DOHH2 (cell line): Measurements from ENCODE around the gene BMERB1.
"Not testable (repeated sequence)": the region's sequence is repeated elsewhere in the genome, so short reads cannot be mapped to it uniquely, and the experiment has no call there.

ENCODE experiments used
- H3F3A ChIP-seq: fragments of 200-600 bp; sonication (generic), shearing (Covaris generic); 2 replicates; pipeline ENCODE4 v1.6.0; 2016; ENCODE audit warnings: antibody characterized with exemption, mild to moderate bottlenecking; ENCODE audit not compliant: control insufficient read depth, insufficient read depth
- H3K27ac ChIP-seq: fragments of 200-600 bp; sonication (generic); 2 replicates; pipeline ENCODE4 v1.5.1; 2014; ENCODE audit warnings: low read depth, mild to moderate bottlenecking, low read length, moderate library complexity
- H3K27me3 ChIP-seq: fragments of 200-600 bp; sonication (generic); 2 replicates; pipeline ENCODE4 v1.6.1; 2014; ENCODE audit warnings: mild to moderate bottlenecking, low read length, mixed read lengths; ENCODE audit not compliant: control insufficient read depth
- H3K36me3 ChIP-seq: fragments of 200-600 bp; sonication (generic); 2 replicates; pipeline ENCODE4 v1.6.1; 2014; ENCODE audit warnings: mild to moderate bottlenecking, low read length, moderate library complexity, mixed read lengths; ENCODE audit not compliant: control insufficient read depth
- H3K4me1 ChIP-seq: fragments of 200-600 bp; sonication (generic); 2 replicates; pipeline ENCODE4 v1.6.1; 2014; ENCODE audit warnings: mild to moderate bottlenecking, low read length, mixed read lengths; ENCODE audit not compliant: control insufficient read depth
- H3K4me2 ChIP-seq: fragments of 200-600 bp; sonication (generic); 2 replicates; pipeline ENCODE4 v1.6.0; 2014; ENCODE audit warnings: mild to moderate bottlenecking, low read length, moderate library complexity
- H3K4me3 ChIP-seq: fragments of 200-600 bp; sonication (generic); 2 replicates; pipeline ENCODE4 v1.5.1; 2014; ENCODE audit warnings: mild to moderate bottlenecking, low read length, mixed read lengths
- H3K79me2 ChIP-seq: fragments of 200-600 bp; sonication (generic); 2 replicates; pipeline ENCODE4 v1.6.1; 2014; ENCODE audit warnings: mild to moderate bottlenecking, low read length, mixed read lengths; ENCODE audit not compliant: control insufficient read depth
- H3K9me2 ChIP-seq: fragments of 200-600 bp; sonication (generic); replicated peaks from 2 replicates; pipeline ENCODE4 v1.6.1; 2014; ENCODE audit warnings: mild to moderate bottlenecking, low read length, mixed read lengths; ENCODE audit not compliant: control insufficient read depth
- H3K9me3 ChIP-seq: fragments of 200-600 bp; sonication (generic); 2 replicates; pipeline ENCODE4 v1.6.1; 2014; ENCODE audit warnings: antibody characterized with exemption, low read length, mixed read lengths; ENCODE audit not compliant: control insufficient read depth, insufficient read depth
- H4K20me1 ChIP-seq: fragments of 200-600 bp; sonication (generic); 2 replicates; pipeline ENCODE4 v1.6.0; 2014; ENCODE audit warnings: low read depth, mild to moderate bottlenecking, antibody characterized with exemption, low read length, moderate library complexity; ENCODE audit not compliant: control insufficient read depth, insufficient read depth
- EZH2phosphoT487 ChIP-seq: fragments of 200-600 bp; sonication (generic); IDR thresholded peaks from 2 replicates; pipeline ENCODE4 v1.6.1; 2017; ENCODE audit warnings: borderline replicate concordance, mild to moderate bottlenecking, antibody characterized with exemption, low read length, moderate library complexity, mixed read lengths
- TF ChIP-seq, protein P1 (sequence below): fragments of 200-600 bp; sonication (generic); IDR thresholded peaks from one replicate; pipeline ENCODE4 v1.5.1; 2014; ENCODE audit warnings: antibody characterized with exemption, mild to moderate bottlenecking, low read depth, low read length; ENCODE audit not compliant: poor library complexity, severe bottlenecking

BMERB1 gene

DNA sequence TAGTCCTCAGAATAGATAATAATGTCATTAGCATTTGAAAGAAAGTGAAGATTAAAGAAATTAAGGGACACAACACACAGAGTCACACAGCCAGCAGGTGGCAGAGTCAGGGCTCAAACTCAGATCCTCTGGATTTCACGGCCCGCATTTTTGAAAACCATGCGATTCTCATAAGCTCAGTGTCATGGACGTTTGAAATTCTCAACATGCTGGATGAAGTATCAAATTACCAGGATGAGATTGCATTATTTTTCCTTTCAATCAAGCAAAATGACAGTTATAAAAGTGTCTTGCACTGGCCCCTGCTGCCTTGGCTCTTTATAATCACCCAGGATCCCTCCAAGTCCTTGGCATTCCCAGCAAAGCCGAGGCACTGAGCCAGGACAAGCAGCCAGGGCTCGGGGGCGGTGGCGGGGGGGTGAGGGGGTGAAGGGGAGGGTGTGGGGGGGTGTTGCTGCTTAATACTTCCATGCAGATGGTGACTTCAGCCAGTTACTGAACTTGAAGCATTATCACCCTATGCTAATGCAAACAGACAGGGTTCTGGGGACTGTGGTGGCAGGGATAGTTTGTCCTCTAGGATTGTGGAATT, 6.6 kb upstream of the BMERB1 start:
- H4K20me1 ChIP-seq, result no peaks in the 10 kb centered on the region
- no peaks in the 10 kb centered on the region for H3K9me3 ChIP-seq
- H3K4me1 ChIP-seq, result no peaks in the 10 kb centered on the region
- H3K79me2 ChIP-seq, result no peaks in the 10 kb centered on the region
- no peaks in the 10 kb centered on the region for H3K9me2 ChIP-seq
- H3K27ac ChIP-seq, result no peak overlapping the region
- no peak for TF ChIP-seq EZH2phosphoT487
- TF ChIP-seq, protein P1, sequence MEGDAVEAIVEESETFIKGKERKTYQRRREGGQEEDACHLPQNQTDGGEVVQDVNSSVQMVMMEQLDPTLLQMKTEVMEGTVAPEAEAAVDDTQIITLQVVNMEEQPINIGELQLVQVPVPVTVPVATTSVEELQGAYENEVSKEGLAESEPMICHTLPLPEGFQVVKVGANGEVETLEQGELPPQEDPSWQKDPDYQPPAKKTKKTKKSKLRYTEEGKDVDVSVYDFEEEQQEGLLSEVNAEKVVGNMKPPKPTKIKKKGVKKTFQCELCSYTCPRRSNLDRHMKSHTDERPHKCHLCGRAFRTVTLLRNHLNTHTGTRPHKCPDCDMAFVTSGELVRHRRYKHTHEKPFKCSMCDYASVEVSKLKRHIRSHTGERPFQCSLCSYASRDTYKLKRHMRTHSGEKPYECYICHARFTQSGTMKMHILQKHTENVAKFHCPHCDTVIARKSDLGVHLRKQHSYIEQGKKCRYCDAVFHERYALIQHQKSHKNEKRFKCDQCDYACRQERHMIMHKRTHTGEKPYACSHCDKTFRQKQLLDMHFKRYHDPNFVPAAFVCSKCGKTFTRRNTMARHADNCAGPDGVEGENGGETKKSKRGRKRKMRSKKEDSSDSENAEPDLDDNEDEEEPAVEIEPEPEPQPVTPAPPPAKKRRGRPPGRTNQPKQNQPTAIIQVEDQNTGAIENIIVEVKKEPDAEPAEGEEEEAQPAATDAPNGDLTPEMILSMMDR, result peak; percentile 62
- peaks cover 3% of the 10 kb centered on the region; the same call in 1 of the 2 replicates for H3K27me3 ChIP-seq
- H3K36me3 ChIP-seq, result no peaks in the 10 kb centered on the region
- H3K4me3 ChIP-seq, result no peak overlapping the region
- no peaks in the 10 kb centered on the region for H3F3A ChIP-seq
- no peak overlapping the region for H3K4me2 ChIP-seq

- not testable (repeated sequence) for H4K20me1 ChIP-seq, H3K4me2 ChIP-seq, H3F3A ChIP-seq
Observed at GRCh38 chr16:15430884-15431283, 3.5 kb upstream of the BMERB1 start.

GRCh38 chr16:15434079-15434424, 336 bp upstream of the BMERB1 start:
- Histone ChIP-seq H3K4me1 (no peaks in the 10 kb centered on the region), H3K27ac (no peak overlapping the region), H3K36me3 (no peaks in the 10 kb centered on the region), H4K20me1 (no peaks in the 10 kb centered on the region), H3K9me3 (no peaks in the 10 kb centered on the region), H3K4me3 (no peak overlapping the region), H3K9me2 (no peaks in the 10 kb centered on the region), H3K4me2 (no peak overlapping the region), H3K27me3 (peaks cover 19% of the 10 kb centered on the region), H3K79me2 (no peaks in the 10 kb centered on the region), H3F3A (no peaks in the 10 kb centered on the region)
- TF ChIP-seq EZH2phosphoT487, result no peak
- TF ChIP-seq, protein P1, result no peak

More at GRCh38 chr16:15430884-15431283, 3.5 kb upstream of the BMERB1 start:
- not testable (repeated sequence) for H3K9me3 ChIP-seq, H3K4me1 ChIP-seq, H3K9me2 ChIP-seq, H3K79me2 ChIP-seq, H3K4me3 ChIP-seq, H3K36me3 ChIP-seq, H3K27ac ChIP-seq
- peaks cover 15% of the 10 kb centered on the region for H3K27me3 ChIP-seq

DNA sequence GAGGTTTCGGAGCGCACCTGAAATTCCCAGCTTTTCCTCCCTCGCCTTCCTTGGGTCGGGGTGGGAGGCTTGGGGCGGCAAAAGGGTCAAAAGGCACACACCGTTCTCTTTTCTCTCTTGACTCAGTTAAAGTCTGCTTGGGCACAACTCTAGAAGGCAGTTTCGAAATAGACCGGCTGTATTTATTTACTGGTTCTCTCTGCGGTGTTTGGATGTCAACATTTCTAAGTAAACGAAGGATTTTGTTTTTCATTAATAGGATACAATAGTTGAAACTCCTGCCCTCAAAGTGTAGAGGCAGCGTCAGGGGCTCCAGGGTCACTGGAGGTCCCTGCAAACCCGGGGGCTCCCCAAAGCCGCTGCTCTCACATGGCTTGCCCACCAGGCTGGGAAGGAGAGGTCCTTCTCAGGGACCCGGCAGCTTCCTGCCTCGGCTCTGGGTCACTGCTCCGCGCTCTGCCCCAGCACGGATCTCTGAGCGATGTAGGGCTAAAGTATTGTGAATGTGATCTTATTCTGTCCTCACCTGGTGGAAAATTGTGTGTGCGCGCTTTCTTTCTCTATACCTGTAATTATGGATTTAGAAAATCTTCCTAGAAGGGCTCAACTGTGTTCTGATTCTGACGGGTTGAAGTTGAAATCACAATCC, 952 bp downstream of the BMERB1 start:
- Histone ChIP-seq H3K27ac (no peak overlapping the region), H3K4me2 (no peak overlapping the region), H3K9me3 (no peaks in the 10 kb centered on the region), H3K4me1 (no peaks in the 10 kb centered on the region), H3K36me3 (no peaks in the 10 kb centered on the region), H3K79me2 (no peaks in the 10 kb centered on the region), H3F3A (no peaks in the 10 kb centered on the region), H3K9me2 (no peaks in the 10 kb centered on the region), H3K27me3 (peaks cover 19% of the 10 kb centered on the region), H4K20me1 (no peaks in the 10 kb centered on the region), H3K4me3 (no peak overlapping the region)
- TF ChIP-seq EZH2phosphoT487, result no peak
- TF ChIP-seq, protein P1, result no peak
